Neural progenitor cell (in vitro differentiated cells): ENCODE measurements around the gene BAIAP3. TPM values are rescaled to one million over a fixed set of nuclear protein-coding genes. Genes with fewer than 3 reads are reported as not detected.

ENCODE experiments used
- DNase-seq: peaks from one replicate; pipeline ENCODE4 v3.0.0-alpha.2; 2016; ENCODE audit warnings: low spot score
- H2AFZ ChIP-seq: fragments of 200-600 bp; sonication (generic); replicated peaks from 2 replicates; pipeline ENCODE4 v1.6.1; 2016; ENCODE audit warnings: antibody characterized with exemption
- H3F3A ChIP-seq: fragments of 200-600 bp; sonication (generic); 2 replicates; pipeline ENCODE4 v1.6.1; 2016; ENCODE audit warnings: antibody characterized with exemption, low read depth
- H3K27ac ChIP-seq: fragments of 200-600 bp; sonication (generic); 2 replicates; pipeline ENCODE4 v1.5.1; 2016; ENCODE audit warnings: mild to moderate bottlenecking
- H3K27me3 ChIP-seq: fragments of 200-600 bp; sonication (generic); 2 replicates; pipeline ENCODE4 v1.6.1; 2016; ENCODE audit warnings: mild to moderate bottlenecking, moderate library complexity
- H3K36me3 ChIP-seq: fragments of 200-600 bp; sonication (generic); 2 replicates; pipeline ENCODE4 v1.5.1; 2016
- H3K4me1 ChIP-seq: fragments of 200-600 bp; sonication (generic); 2 replicates; pipeline ENCODE4 v1.6.1; 2016; ENCODE audit warnings: mixed run types
- H3K4me2 ChIP-seq: fragments of 200-600 bp; sonication (generic); 2 replicates; pipeline ENCODE4 v1.6.1; 2016
- H3K4me3 ChIP-seq: fragments of 200-600 bp; sonication (generic); 2 replicates; pipeline ENCODE4 v1.5.1; 2016
- H3K79me2 ChIP-seq: fragments of 200-600 bp; sonication (generic); 2 replicates; pipeline ENCODE4 v1.6.1; 2016; ENCODE audit warnings: low read depth
- H3K9ac ChIP-seq: fragments of 200-600 bp; sonication (generic); 2 replicates; pipeline ENCODE4 v1.6.1; 2016
- H3K9me3 ChIP-seq: fragments of 200-600 bp; sonication (generic); 2 replicates; pipeline ENCODE4 v1.5.1; 2016; ENCODE audit warnings: low read depth
- H4K20me1 ChIP-seq: fragments of 200-600 bp; sonication (generic); 2 replicates; pipeline ENCODE4 v1.6.1; 2016; ENCODE audit warnings: low read depth
- H3K27ac Mint-ChIP-seq: 3 replicates; pipeline ENCODE4 v1.8.0; 2021; ENCODE audit warnings: mixed read lengths
- H3K27me3 Mint-ChIP-seq: 2 replicates; pipeline ENCODE4 v1.8.0; 2022; ENCODE audit warnings: low read depth, mild to moderate bottlenecking, inconsistent platforms, moderate library complexity, mixed read lengths; ENCODE audit not compliant: insufficient read depth
- H3K36me3 Mint-ChIP-seq: 3 replicates; pipeline ENCODE4 v1.8.0; 2021; ENCODE audit warnings: mixed read lengths
- H3K4me1 Mint-ChIP-seq: 3 replicates; pipeline ENCODE4 v1.8.0; 2021; ENCODE audit warnings: mixed read lengths
- H3K4me3 Mint-ChIP-seq: 3 replicates; pipeline ENCODE4 v1.8.0; 2021; ENCODE audit warnings: mild to moderate bottlenecking, moderate library complexity, mixed read lengths
- H3K9me3 Mint-ChIP-seq: 3 replicates; pipeline ENCODE4 v1.8.0; 2020; ENCODE audit warnings: mixed read lengths
- EZH2 ChIP-seq: fragments of 200-600 bp; sonication (generic); IDR thresholded peaks from 2 replicates; pipeline ENCODE4 v1.6.1; 2017; ENCODE audit warnings: antibody characterized with exemption, mild to moderate bottlenecking, moderate library complexity
- EZH2phosphoT487 ChIP-seq: fragments of 200-600 bp; sonication (generic); IDR thresholded peaks from 2 replicates; pipeline ENCODE4 v1.6.1; 2017; ENCODE audit warnings: antibody characterized with exemption
- total RNA-seq: library from RNA; depleted of rRNA; stranded (reverse); fragments of >200 nt; gene quantifications from 2 replicates; pipeline ENCODE4 v1.2.3, GENCODE V29; 2015; ENCODE audit warnings: low replicate concordance
- TF ChIP-seq, protein P1 (sequence below): fragments of 200-600 bp; sonication (generic); IDR thresholded peaks from 2 replicates; pipeline ENCODE4 v1.5.1; 2017; ENCODE audit warnings: antibody characterized with exemption, mild to moderate bottlenecking

BAIAP3 gene
- total RNA-seq, 1 donor from 2014 or later = 0.34 TPM

DNA sequence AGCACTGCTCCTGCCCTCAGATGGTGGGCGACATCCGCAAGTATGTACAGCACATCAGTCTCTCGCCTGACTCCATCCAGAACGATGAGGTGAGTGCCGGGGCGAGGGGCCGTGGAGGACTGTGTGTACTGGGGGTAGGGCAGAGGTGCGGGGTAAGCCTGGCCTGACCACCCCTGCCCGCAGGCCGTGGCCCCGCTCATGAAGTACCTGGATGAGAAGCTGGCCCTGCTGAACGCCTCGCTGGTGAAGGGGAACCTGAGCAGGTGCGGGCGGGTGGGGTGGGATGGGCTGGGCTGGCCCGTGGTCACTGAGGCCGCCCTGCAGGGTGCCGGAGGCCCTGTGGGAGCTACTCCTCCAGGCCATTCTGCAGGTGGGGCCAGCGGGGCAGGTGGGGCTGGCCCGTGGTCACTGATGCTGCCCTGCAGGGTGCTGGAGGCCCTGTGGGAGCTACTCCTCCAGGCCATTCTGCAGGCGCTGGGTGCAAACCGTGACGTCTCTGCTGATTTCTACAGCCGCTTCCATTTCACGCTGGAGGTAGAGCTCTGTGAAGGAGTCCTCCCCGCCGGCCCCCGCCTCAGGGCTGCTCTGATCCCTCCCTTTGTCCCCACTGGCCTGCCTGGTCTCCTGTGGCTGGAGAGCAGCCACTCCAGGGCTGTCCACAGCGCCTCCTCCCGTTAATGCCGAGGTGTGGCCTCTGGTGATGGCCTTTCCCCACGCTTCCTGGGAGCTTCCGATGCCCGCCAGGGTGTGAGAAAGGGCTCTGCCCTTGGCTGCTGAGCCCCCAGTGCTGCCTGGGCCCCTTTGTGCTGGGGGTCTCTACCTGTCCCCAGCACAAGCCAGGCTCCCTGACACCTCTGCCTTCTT is 13.2 kb downstream of the BAIAP3 start:
- Mint-ChIP-seq H3K4me3 (no peak overlapping the region), H3K27ac (no peak overlapping the region), H3K27me3 (peaks cover 14% of the 10 kb centered on the region), H3K9me3 (no peaks in the 10 kb centered on the region), H3K4me1 (peaks cover 19% of the 10 kb centered on the region), H3K36me3 (no peaks in the 10 kb centered on the region)
- Histone ChIP-seq H4K20me1 (peaks cover 13% of the 10 kb centered on the region), H3F3A (peaks cover 5% of the 10 kb centered on the region), H3K79me2 (peaks cover 13% of the 10 kb centered on the region), H2AFZ (no peak overlapping the region), H3K9me3 (no peaks in the 10 kb centered on the region), H3K4me1 (peaks cover 9% of the 10 kb centered on the region), H3K4me3 (no peak overlapping the region), H3K4me2 (no peak overlapping the region), H3K9ac (no peak overlapping the region), H3K36me3 (no peaks in the 10 kb centered on the region), H3K27ac (no peak overlapping the region), H3K27me3 (peaks cover 33% of the 10 kb centered on the region)
- TF ChIP-seq, protein P1, sequence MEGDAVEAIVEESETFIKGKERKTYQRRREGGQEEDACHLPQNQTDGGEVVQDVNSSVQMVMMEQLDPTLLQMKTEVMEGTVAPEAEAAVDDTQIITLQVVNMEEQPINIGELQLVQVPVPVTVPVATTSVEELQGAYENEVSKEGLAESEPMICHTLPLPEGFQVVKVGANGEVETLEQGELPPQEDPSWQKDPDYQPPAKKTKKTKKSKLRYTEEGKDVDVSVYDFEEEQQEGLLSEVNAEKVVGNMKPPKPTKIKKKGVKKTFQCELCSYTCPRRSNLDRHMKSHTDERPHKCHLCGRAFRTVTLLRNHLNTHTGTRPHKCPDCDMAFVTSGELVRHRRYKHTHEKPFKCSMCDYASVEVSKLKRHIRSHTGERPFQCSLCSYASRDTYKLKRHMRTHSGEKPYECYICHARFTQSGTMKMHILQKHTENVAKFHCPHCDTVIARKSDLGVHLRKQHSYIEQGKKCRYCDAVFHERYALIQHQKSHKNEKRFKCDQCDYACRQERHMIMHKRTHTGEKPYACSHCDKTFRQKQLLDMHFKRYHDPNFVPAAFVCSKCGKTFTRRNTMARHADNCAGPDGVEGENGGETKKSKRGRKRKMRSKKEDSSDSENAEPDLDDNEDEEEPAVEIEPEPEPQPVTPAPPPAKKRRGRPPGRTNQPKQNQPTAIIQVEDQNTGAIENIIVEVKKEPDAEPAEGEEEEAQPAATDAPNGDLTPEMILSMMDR = peak; percentile 18
- no peak for TF ChIP-seq EZH2
- no peak for TF ChIP-seq EZH2phosphoT487
- no peak for DNase-seq

DNA sequence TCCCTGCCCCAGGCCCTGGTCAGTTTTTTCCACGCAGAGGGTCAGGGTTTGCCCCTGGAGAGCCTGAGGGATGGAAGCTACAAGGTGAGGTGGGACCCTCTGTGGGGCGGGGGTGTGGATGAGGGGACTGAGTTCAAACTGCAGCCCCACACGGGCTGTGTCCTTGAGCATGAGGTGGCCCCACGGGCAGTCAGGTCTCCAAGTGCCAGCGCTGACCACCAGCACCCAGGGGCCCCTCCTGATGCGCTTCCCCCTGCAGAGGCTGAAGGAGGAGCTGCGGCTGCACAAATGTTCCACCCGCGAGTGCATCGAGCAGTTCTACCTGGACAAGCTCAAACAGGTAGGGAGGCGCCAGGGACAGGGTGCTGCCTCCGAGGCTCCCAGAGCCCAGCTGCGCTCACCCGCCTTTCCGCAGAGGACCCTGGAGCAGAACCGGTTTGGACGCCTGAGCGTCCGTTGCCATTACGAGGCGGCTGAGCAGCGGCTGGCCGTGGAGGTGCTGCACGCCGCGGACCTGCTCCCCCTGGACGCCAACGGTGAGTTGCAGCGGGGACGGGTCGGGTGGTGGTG is 13.9 kb downstream of the BAIAP3 start:
- Mint-ChIP-seq H3K36me3 (peaks cover 2% of the 10 kb centered on the region), H3K4me3 (no peak overlapping the region), H3K27me3 (peaks cover 17% of the 10 kb centered on the region), H3K9me3 (peaks cover 3% of the 10 kb centered on the region), H3K27ac (no peak overlapping the region), H3K4me1 (peaks cover 19% of the 10 kb centered on the region)
- Histone ChIP-seq H2AFZ (no peak overlapping the region), H3K36me3 (no peaks in the 10 kb centered on the region), H3K79me2 (peaks cover 18% of the 10 kb centered on the region), H3K4me2 (no peak overlapping the region), H3K4me1 (peaks cover 8% of the 10 kb centered on the region), H3K27me3 (peaks cover 25% of the 10 kb centered on the region), H3K9me3 (no peaks in the 10 kb centered on the region), H4K20me1 (peaks cover 10% of the 10 kb centered on the region), H3K27ac (no peak overlapping the region), H3K9ac (no peak overlapping the region), H3K4me3 (no peak overlapping the region), H3F3A (peaks cover 2% of the 10 kb centered on the region)
- DNase-seq = no peak
- TF ChIP-seq EZH2phosphoT487 = no peak
- no peak for TF ChIP-seq EZH2
- TF ChIP-seq, protein P1 = no peak

DNA sequence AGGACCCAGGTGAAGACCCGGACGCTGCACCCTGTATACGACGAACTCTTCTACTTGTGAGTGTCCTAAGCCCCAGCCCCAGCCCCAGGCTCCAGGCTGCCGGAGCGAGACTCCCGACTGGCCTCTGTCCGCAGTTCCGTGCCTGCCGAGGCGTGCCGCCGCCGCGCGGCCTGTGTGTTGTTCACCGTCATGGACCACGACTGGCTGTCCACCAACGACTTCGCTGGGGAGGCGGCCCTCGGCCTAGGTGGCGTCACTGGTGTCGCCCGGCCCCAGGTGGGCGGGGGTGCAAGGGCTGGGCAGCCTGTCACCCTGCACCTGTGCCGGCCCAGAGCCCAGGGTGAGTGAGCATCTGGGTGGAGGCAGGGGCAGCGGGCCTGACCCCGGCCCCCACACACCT is 14.5 kb downstream of the BAIAP3 start:
- no peak overlapping the region for H3K9ac ChIP-seq
- Mint-ChIP-seq H3K4me1 (peaks cover 19% of the 10 kb centered on the region), H3K27me3 (peaks cover 21% of the 10 kb centered on the region), H3K36me3 (peaks cover 5% of the 10 kb centered on the region), H3K27ac (no peak overlapping the region), H3K9me3 (peaks cover 6% of the 10 kb centered on the region), H3K4me3 (no peak overlapping the region)
- H3K36me3 ChIP-seq = no peaks in the 10 kb centered on the region
- H3K4me1 ChIP-seq = peaks cover 4% of the 10 kb centered on the region
- peaks cover 24% of the 10 kb centered on the region for H3K79me2 ChIP-seq
- no peak overlapping the region for H3K4me3 ChIP-seq
- no peak overlapping the region for H3K4me2 ChIP-seq
- no peak for DNase-seq
- TF ChIP-seq, protein P1 = no peak
- TF ChIP-seq EZH2 (no peak), EZH2phosphoT487 (no peak)
- no peak overlapping the region for H3K27ac ChIP-seq
- H4K20me1 ChIP-seq = peaks cover 6% of the 10 kb centered on the region
- H3K9me3 ChIP-seq = no peaks in the 10 kb centered on the region
- no peak overlapping the region for H2AFZ ChIP-seq
- peaks cover 20% of the 10 kb centered on the region for H3K27me3 ChIP-seq
- H3F3A ChIP-seq = no peaks in the 10 kb centered on the region
